GM12891 (cell line): ENCODE data around the gene UBE3C.

Experiments used
- POLR2A ChIP-seq: IDR thresholded peaks from 2 replicates; pipeline ENCODE4 v1.6.1; 2011; ENCODE audit warnings: low read depth, low read length, control low read depth
- POLR2AphosphoS5 ChIP-seq: IDR thresholded peaks from 2 replicates; pipeline ENCODE4 v1.6.1; 2011; ENCODE audit warnings: low read depth, low read length, control low read depth
- SPI1 ChIP-seq: IDR thresholded peaks from 2 replicates; pipeline ENCODE4 v1.6.1; 2011; ENCODE audit warnings: low read depth, low read length, control low read depth
- TAF1 ChIP-seq: IDR thresholded peaks from 2 replicates; pipeline ENCODE4 v1.6.1; 2011; ENCODE audit warnings: low read depth, low read length, control low read depth

DNA sequence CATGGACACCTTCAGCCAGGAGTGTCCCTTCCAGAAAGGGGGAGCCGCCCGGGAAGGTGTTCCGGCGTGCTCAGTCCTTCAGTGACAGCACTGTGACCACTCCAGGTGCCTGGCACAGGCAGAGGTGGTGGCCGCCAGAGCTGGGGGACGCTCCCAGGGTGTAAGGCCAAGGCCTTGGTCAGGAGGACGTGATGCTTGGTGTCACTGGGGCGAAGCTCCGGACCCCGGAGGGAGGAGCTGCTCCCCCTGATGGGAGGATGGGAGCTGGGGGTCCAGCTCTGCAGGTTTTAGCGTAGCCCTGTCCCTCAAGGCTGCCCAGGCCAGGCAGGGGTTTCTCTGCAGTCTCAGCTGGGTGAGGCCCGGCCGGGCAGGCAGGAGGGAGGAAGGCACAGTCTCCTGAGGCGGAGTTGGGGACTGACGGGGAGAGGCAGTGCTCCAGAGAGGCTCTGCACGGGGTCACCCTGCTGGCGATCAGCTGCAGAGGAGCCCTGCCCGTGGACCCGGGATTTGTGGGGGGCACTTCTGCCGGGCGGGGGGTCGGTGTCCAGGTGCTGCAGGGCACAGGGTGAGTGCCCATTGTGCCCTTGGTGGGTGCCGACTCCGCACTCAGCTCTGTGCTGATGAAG lies 141.6 kb downstream of the UBE3C start:
- TF ChIP-seq POLR2A (no peak), TAF1 (no peak), POLR2AphosphoS5 (no peak), SPI1 (no peak)
